Spinal cord (tissue), 10 donors: ENCODE data around the gene CRLF3. TPM values are rescaled to one million over a fixed set of nuclear protein-coding genes. Genes with fewer than 3 reads are reported as not detected.
"Not testable (repeated sequence)": the region's sequence is repeated elsewhere in the genome, so short reads cannot be mapped to it uniquely, and the experiment has no call there.

ENCODE experiments used
- DNase-seq, 6 donors: peaks; one replicate each; pipeline versions ENCODE4 v3.0.0 to v3.0.0-alpha.2; 2013 to 2015; ENCODE audit warnings: low spot score in 6 of 6, low read depth in 4 of 6
- H3K27ac ChIP-seq: one replicate; pipeline ENCODE4 v1.5.1; 2013; ENCODE audit warnings: low read depth, low read length, control low read depth
- H3K27me3 ChIP-seq: one replicate; pipeline ENCODE4 v1.6.1; 2013; ENCODE audit warnings: low read length; ENCODE audit not compliant: control insufficient read depth, insufficient read depth
- H3K36me3 ChIP-seq: one replicate; pipeline ENCODE4 v1.6.1; 2013; ENCODE audit warnings: low read length; ENCODE audit not compliant: control insufficient read depth, insufficient read depth
- H3K4me1 ChIP-seq: one replicate; pipeline ENCODE4 v1.6.1; 2013; ENCODE audit warnings: low read length; ENCODE audit not compliant: control insufficient read depth, insufficient read depth
- H3K4me3 ChIP-seq: one replicate; pipeline ENCODE4 v1.5.1; 2013; ENCODE audit warnings: low read depth, low read length, control low read depth
- H3K9me3 ChIP-seq: one replicate; pipeline ENCODE4 v1.6.1; 2013; ENCODE audit warnings: low read length; ENCODE audit not compliant: control insufficient read depth, insufficient read depth
- WGBS: methylation state at CpG from one replicate; pipeline ENCODE4 v1.1.5; 2013; ENCODE audit warnings: missing lambda C conversion rate; ENCODE audit not compliant: insufficient coverage; 5-methylcytosine and 5-hydroxymethylcytosine counted together
- polyA plus RNA-seq, 2 donors: library from polyadenylated mRNA; unstranded; fragments of 120-200 nt; gene quantifications; one replicate each; pipeline ENCODE4 v1.2.1, GENCODE V29; 2013; ENCODE audit not compliant: insufficient read length in 2 of 2
- total RNA-seq, 2 donors: library from RNA; depleted of rRNA in 1 of 2; stranded (reverse); fragments of 120-200 nt in 1 of 2; fragments of >200 nt in 1 of 2; gene quantifications; one replicate each; pipeline versions ENCODE4 v1.2.3 to v1.2.4, GENCODE V29; 2013 to 2014
- donor health status: healthy.

Gene CRLF3
- total and polyA plus RNA-seq, 4 donors, result 11.1 to 31.0 (median 13.3) TPM

DNA sequence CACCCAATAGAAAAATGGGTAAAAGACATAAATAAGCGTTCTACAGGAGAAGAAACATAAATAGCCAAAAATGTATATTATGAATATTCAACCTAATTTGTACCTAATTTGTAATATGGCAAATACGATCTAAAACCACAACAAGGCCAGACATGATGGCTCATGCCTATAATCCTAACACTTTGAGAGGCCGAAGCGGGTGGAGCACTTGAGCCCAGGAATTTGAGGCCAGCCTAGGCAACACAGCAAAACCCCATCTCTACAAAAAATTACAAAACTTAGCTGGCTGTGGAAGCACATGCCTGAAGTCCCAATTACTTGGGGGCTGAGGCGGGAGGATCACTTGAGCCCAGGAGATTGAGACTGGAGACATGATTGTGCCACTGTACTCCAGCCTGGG lies 30.1 kb downstream of the CRLF3 start:
- H3K9me3 ChIP-seq, result no peaks in the 10 kb centered on the region
- DNase-seq, result no peak
- H3K27ac ChIP-seq, result no peak overlapping the region
- WGBS, result 100% methylated on average over 1 of the region's 5 CpGs
- H3K4me3 ChIP-seq, result no peak overlapping the region
- no peaks in the 10 kb centered on the region for H3K27me3 ChIP-seq
- H3K36me3 ChIP-seq, result peaks cover 38% of the 10 kb centered on the region
- H3K4me1 ChIP-seq, result no peaks in the 10 kb centered on the region

DNA sequence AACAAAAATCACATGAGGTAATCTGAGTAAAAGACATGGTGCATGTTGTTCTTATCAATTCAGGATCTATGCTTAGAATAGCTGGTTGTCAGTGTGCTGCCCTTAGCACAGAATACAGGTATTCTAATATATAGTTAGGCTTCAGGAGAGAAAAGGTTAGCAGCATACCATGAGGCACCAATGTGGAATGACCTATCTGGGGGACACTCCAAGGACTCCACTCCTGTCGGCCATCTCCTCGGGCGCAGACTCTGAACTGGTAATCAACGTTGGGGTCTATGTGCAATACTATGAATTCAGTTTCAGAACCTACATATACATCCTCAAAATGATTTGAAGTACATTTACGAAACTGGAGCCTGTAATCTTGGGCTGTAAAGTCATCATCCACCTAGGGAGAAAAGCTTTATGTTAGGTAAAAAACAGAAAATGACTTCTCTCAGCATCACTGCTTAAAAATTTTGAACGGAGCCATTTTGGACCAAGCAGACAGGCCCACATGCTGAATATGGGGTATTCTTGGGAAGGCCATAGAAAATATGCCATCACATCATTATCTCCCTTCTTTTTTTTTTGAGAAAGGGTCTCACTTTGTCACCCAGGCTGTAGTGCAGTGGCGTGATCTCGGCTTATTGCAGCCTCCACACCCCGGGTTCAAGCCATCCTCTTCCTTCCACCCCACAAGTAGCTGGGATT lies 31.1 kb downstream of the CRLF3 start:
- Histone ChIP-seq H3K27ac (no peak overlapping the region), H3K36me3 (peaks cover 37% of the 10 kb centered on the region), H3K27me3 (no peaks in the 10 kb centered on the region), H3K4me3 (no peak overlapping the region), H3K9me3 (no peaks in the 10 kb centered on the region), H3K4me1 (no peaks in the 10 kb centered on the region)
- DNase-seq, result no peak
- 87% methylated on average over 3 of the region's 9 CpGs for WGBS

DNA sequence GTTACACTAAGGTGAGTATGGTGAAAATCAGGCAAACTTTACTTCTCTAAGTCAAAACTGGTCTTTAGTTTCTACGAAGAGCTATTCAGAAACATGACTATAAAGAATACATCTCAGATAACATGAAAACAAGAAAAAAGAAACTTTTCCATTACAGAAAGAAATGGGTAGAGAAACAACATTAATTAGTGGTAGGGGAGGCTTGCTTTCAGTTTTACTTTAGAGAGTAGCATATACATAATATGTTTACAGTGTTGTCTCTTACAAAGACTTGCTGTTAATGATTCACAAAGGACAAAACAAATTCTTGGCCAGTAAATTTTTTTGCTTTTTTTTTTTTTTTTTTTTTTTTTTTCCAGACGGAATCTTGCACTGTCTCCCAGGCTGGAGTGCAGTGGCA lies 34.2 kb downstream of the CRLF3 start:
- WGBS, result no CpG with 5 or more reads among the region's 2 CpGs
- Histone ChIP-seq H3K4me3 (no peak overlapping the region), H3K27me3 (no peaks in the 10 kb centered on the region), H3K4me1 (no peaks in the 10 kb centered on the region), H3K36me3 (peaks cover 47% of the 10 kb centered on the region), H3K9me3 (no peaks in the 10 kb centered on the region), H3K27ac (no peak overlapping the region)
- no peak for DNase-seq

DNA sequence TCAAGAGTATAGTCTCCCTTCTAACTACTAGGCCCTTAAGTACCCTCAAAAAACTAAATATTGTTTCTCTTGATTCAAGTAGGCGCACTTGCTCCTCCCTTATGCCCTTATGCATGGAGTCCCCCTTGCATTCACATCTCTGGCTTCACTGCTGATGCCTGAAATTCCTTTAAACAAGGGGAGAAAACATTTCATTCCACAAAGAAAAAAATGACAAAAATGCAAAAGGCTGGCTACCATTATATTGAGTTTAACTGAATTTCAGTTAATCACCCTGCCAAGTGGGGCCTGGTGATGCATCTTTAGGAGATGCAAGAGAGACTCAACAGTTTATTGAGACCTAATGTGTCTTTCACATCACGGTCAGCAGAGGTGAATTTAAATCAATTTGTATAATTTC lies 35.6 kb downstream of the CRLF3 start:
- Histone ChIP-seq H3K9me3 (no peaks in the 10 kb centered on the region), H3K36me3 (peaks cover 51% of the 10 kb centered on the region), H3K4me3 (no peak overlapping the region), H3K27ac (no peak overlapping the region), H3K4me1 (no peaks in the 10 kb centered on the region), H3K27me3 (no peaks in the 10 kb centered on the region)
- WGBS, result 100% methylated on average over 1 of the region's 2 CpGs
- no peak for DNase-seq

DNA sequence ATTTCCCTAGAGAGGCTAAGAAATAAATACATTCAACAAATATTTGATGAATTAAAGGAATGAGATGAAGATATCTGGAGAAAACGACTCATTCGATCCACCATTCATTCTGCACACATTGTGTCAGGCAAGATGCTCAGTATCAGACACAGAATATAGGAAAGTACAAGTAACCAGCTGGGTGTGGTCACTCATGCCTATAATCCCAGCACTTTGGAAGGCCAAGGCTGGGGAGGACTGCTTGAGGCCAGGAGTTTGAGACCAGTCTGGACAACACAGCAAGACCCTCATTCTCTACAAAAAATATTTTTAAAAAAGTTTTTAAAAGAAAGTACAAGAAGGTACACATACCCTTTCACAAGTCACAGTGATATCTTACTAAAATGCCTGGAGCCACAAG lies 42.3 kb downstream of the CRLF3 start:
- WGBS, result no CpG with 5 or more reads among the region's 2 CpGs
- H3K9me3 ChIP-seq, result no peaks in the 10 kb centered on the region

DNA sequence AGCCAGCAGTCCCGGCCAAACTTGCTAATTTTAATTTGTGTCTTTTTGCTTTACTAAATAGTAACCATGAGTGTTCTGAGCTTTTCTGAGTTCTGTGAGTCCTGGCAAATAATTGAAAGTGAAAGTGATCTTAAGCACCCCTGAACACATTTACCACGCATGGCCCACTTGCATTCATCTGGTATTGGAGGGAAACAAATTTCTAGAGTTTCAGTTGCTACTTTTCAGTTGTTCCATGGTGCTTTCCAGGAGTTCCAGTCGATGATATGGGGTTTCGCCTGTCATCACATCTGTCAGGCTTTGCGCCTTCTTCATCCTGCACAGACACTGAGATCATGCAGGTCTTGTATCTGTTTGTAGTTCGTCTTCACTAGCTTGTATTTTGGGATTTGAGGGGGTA lies 44.1 kb downstream of the CRLF3 start:
- Histone ChIP-seq H3K27me3 (no peaks in the 10 kb centered on the region), H3K9me3 (no peaks in the 10 kb centered on the region), H3K4me3 (no peak overlapping the region), H3K36me3 (peaks cover 24% of the 10 kb centered on the region), H3K27ac (no peak overlapping the region), H3K4me1 (no peaks in the 10 kb centered on the region)
- no peak for DNase-seq
- WGBS, result 100% methylated on average over 2 of the region's 6 CpGs

More for the DNA sequence above, 42.3 kb downstream of the CRLF3 start:
- Histone ChIP-seq H3K27me3 (no peaks in the 10 kb centered on the region), H3K36me3 (peaks cover 31% of the 10 kb centered on the region), H3K27ac (no peak overlapping the region), H3K4me1 (no peaks in the 10 kb centered on the region), H3K4me3 (no peak overlapping the region)
- no peak for DNase-seq

DNA sequence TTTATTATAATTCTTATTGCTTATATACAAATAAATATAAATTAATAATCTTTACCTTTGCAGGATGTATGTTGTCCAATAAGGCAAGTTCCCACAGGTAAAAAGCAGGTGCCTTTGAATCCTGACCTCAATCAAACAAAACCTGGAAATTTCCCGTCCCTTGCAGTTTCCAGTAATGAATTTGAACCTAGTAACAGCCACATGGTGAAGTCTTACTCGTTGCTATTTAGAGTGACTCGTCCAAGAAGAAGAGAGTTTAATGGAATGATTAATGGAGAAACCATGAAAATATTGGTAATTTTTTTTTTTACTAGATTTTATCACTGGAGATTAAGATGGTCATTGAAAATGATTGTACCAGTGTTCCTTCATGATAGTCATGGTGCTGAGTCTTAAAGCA lies 55.7 kb downstream of the CRLF3 start:
- peaks cover 11% of the 10 kb centered on the region for H3K36me3 ChIP-seq

DNA sequence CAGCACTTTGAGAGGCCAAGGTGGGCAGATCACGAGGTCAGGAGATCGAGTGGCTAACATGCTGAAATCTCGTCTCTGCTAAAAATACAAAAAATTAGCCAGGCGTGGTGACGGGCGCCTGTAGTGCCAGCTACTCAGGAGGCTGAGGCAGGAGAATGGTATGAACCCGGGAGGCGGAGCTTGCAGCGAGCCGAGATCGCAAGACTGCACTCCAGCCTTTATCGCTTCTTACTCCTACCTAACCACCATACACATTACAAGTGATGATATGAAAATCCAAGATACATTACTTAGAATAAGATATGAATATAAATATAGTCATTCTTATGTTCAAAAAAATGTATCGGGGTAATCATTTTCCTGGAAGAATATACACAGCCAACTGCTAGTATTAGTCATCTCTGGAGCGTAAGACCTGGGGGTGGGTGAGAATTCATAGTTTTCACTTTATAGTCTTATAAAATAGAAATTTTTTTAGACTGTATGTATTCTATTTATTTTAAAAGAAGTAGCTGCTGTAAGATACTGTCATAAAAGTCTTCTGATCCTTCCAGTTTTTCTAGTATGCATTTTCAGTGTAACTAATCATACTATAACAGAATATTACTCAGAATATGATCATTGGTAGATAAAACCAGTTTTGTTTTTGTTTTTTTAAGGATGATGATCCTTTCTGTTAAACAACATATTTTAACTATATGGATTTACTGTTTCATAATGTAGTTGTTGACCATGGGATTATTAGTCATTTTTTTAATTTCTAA lies 56.7 kb downstream of the CRLF3 start:
- H3K9me3 ChIP-seq, H3K27me3 ChIP-seq, H3K27ac ChIP-seq, H3K4me3 ChIP-seq, H3K4me1 ChIP-seq, DNase-seq: not testable (repeated sequence)
- peaks cover 14% of the 10 kb centered on the region for H3K36me3 ChIP-seq
- 98% methylated on average over 6 of the region's 14 CpGs for WGBS

More for the DNA sequence above, 55.7 kb downstream of the CRLF3 start:
- not testable (repeated sequence) for H3K27me3 ChIP-seq, H3K27ac ChIP-seq, H3K9me3 ChIP-seq, H3K4me3 ChIP-seq, DNase-seq, H3K4me1 ChIP-seq
- WGBS, result no CpG with 5 or more reads among the region's 3 CpGs

DNA sequence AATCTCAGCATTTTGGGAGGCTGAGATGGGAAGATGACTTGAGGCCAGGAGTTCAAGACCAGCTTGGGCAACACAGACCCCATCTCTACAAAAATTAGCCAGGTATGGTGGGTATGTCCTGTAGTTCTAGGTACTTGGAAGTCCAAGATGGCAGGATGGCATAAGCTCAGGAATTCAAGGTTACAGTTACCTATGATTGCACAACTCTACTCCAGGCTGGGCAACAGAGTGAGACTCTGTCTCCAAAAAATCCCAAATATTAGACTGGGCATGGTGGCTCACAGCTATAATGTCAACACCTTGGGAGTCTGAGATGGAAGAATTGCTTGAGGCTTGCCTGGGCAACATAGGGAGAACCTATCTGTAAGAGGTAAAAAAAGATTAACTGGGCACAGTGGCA lies 63.4 kb downstream of the CRLF3 start:
- H3K36me3 ChIP-seq, result peaks cover 16% of the 10 kb centered on the region
- H3K4me3 ChIP-seq, result no peak overlapping the region
- DNase-seq, result no peak
- H3K27ac ChIP-seq, result no peak overlapping the region
- no peaks in the 10 kb centered on the region for H3K9me3 ChIP-seq
- no peaks in the 10 kb centered on the region for H3K27me3 ChIP-seq
- no peaks in the 10 kb centered on the region for H3K4me1 ChIP-seq

DNA sequence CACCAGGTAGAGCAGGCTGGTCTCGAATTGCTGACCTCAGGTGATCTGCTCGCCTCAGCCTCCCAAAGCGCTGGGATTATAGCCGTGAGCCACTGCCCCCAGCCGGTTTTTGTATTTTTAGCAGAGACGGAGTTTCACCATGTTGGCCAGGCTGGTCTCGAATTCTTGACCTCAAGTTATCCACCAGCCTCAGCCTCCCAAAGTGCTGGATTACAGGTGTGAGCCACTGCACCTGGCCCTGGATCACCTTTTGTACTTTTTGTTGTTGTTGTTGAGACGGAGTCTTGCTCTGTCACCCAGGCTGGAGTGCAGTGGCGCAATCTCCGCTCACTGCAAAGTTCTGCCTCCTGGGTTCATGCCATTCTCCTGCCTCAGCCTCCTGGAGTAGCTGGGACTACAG lies 71.2 kb downstream of the CRLF3 start:
- peaks cover 24% of the 10 kb centered on the region for H3K36me3 ChIP-seq
- not testable (repeated sequence) for DNase-seq, H3K27ac ChIP-seq, H3K9me3 ChIP-seq, H3K4me1 ChIP-seq, H3K27me3 ChIP-seq, H3K4me3 ChIP-seq
- 98% methylated on average over 8 of the region's 10 CpGs for WGBS
